RKO (cell line): ENCODE measurements around the gene GPR137.
A peak's percentile ranks its signal among the peaks of the same experiment; 100 is the strongest.
"Not testable (repeated sequence)": the region's sequence is repeated elsewhere in the genome, so short reads cannot be mapped to it uniquely, and the experiment has no call there.

Experiments used
- DNase-seq: peaks from one replicate; pipeline ENCODE4 v3.0.0-alpha.2; 2016; ENCODE audit warnings: low spot score

GPR137 gene

GRCh38 chr11:64321026-64321425 is 35.4 kb downstream of the GPR137 start:
- no peak for DNase-seq

- DNase-seq, result no peak
These were observed 35.9 kb downstream of the GPR137 start for GRCh38 chr11:64321533-64321932.

- no peak for DNase-seq
These were observed 37.2 kb downstream of the GPR137 start for GRCh38 chr11:64322925-64323260.

DNA sequence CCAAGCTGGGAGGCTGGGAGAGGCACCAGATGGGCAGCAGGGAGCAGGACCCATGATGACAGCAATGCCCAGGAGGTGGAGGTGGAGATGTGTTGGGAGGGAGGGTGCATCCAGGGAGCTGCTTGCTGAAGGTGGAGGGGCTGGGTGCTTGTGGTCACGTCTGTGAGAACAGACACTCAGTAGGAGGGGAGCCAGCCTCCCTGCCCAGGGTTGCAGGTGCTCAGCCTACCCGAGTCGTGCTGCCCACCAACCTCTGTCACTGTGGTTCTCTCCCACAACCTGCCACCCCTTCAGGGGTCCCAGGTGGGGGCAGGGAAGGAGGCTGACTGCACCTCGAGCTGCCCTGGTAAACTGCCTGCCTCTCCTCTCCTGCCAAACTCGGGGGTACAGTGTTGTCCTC is 37.7 kb downstream of the GPR137 start:
- DNase-seq, result no peak

DNA sequence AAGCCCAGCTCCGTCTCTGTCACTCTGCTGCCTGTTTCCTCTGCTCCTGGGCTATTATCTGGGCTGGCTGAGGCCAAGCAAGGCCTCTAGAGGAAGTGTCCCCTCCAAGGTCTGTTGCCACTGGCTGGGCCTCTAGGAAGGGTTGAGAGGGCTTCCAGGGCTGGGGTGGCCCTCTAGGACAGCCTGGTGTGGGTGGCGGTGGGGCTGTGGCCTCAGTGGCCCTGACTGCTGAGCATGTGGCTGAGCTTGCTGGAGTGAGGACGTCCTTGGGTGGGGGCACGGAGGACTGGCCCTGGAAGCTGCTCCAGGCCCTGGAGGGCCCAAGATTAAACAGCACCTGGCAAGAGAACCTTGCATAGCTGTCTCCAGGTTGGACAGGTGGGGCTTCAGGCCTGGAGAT is 38.3 kb downstream of the GPR137 start:
- not testable (repeated sequence) for DNase-seq

GRCh38 chr11:64324692-64325469 is 39.2 kb downstream of the GPR137 start:
- no peak for DNase-seq

GRCh38 chr11:64327375-64327774 is 41.7 kb downstream of the GPR137 start:
- no peak for DNase-seq

DNA sequence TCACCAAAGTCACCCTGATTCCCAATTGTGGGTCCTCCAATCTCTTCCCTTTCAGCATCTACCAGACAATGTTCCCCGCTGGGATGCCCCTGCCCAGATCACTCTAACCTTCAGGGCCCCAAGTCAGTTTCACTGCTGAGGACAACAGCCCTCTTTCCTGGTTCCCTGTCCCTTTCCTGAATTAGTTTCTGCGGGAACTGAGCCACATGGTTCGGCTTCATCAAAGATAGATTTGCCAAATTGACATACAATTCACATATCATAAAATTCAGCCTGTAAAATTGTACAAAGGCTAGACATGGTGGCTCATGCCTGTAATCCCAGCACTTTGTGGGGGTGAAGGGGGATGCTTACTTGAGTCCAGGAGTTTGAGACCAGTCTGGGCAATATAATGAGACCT is 42.3 kb downstream of the GPR137 start:
- DNase-seq, result no peak

DNA sequence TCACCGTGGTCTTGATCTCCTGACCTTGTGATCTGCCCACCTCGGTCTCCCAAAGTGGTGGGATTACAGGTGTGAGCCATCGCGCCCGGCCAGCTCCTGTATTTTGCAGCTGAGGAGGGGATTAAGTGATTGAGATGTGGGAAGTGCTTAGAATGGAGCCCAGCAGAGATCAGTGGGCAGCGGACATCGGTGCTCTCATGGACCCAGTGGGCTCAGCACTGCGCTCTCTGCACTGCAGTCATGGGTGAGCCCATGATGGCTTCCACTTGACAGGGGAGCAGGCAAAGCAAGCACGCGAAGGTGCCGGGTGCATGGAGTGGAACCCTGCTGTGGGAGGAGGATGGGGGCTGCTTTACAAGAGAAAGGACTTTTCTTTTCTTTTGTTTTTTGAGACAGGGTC is 45.2 kb downstream of the GPR137 start:
- DNase-seq, result no peak

DNA sequence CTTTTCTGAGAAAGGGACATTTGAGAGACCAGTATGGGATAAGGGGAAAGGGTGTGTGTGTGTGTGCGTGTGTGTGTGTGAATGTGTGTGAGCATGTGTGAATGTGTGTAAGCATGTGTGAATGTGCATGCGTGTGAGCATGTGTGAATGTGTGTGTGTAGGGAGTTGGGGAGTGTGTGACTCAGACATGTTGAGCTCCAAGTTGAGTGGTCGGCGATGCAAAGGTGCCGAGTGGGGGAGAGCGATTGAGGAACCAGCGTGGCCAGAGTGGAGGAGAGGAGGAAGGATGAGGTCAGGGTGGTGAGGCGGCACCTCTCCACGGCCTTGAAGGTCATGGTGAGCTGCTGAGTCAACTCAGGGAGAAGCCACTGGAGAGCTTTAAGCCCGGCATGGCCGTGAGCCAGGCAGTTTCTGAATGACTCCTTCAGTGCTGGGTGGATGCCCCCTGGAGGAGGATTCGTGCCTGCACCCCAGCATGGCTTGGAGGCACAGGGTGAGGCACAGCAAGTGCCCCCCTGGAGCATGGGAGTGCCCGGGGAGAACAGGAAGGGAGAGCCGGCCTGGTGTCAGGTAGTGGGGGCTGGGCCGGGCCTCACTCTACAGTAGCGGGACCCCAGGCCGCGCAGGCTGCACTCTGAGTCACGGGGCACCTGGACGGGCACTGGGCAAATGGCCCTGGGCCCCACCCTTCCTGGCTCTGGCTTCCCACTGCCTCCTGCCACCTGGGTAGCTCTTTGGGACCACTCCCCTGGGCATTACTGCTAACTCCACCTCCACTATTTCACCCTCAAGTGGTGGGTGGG is 46.1 kb downstream of the GPR137 start:
- peak; percentile 95 for DNase-seq

- no peak for DNase-seq
These were observed 47.9 kb downstream of the GPR137 start for GRCh38 chr11:64333556-64333955.

- DNase-seq, result peak; percentile 98
These were observed 49.4 kb downstream of the GPR137 start for GRCh38 chr11:64334764-64335735.

DNA sequence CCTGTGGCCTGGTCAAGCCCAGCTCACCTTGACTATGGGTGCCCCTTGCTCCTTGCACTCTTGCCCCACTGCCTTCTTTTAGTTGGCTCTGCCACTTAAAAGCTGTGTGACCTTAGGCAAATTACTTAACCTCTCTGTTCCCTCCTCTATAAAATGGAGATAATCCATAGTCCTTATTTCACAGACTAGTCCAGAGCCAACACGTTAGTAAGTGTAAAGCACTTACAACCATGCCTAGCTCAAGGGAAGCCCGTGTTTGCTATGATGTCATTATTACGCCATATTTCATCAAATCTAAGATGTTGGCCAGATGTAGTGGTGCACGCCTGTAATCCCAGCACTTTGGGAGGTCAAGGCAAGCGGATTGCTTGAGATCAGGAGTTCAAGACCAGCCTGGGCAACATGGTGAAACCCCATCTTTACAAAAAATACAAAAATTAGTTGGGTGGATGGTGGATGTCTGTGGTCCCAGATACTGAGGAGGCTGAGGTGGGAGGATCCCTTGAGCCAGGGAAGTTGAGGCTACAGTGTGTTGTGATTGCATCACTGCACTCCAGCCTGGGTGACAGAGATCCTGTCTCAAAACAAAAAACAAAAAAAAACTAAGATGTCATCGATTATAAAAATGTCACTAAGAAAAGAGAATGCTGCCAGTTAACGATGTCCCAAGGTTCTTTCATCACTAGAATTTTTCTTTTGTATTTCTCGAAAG is 52.0 kb downstream of the GPR137 start:
- DNase-seq, result no peak

- DNase-seq, result no peak
These were observed 53.1 kb downstream of the GPR137 start for GRCh38 chr11:64338716-64339115.
